Measurements from ENCODE around the gene MCTP2. TPM values are rescaled to one million over a fixed set of nuclear protein-coding genes. Genes with fewer than 3 reads are reported as not detected.

Gene MCTP2
- total RNA-seq, 1 experiment from 2014 or later, result 7.4 TPM

- TF ChIP-seq, protein P1, sequence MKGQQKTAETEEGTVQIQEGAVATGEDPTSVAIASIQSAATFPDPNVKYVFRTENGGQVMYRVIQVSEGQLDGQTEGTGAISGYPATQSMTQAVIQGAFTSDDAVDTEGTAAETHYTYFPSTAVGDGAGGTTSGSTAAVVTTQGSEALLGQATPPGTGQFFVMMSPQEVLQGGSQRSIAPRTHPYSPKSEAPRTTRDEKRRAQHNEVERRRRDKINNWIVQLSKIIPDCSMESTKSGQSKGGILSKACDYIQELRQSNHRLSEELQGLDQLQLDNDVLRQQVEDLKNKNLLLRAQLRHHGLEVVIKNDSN (CRISPR knock-in tag; IDR thresholded peaks at IDR 0.05), result no peak
- TF ChIP-seq CBFB (CRISPR knock-in tag; IDR thresholded peaks at IDR 0.05; ENCODE audit: low read depth), result no peak
These were observed 173.4 kb downstream of the MCTP2 start (continued) for GRCh38 chr15:94404733-94405283.

GRCh38 chr15:94411285-94411684, 179.9 kb downstream of the MCTP2 start:
- H3K4me3 Mint-ChIP-seq, result no peak overlapping the region
- ATAC-seq (peak; percentile 69), DNase-seq (ENCODE audit: low spot score) (no peak)
- H3K4me1 Mint-ChIP-seq, result peaks cover 14% of the 10 kb centered on the region
- H3K27ac Mint-ChIP-seq, result no peak overlapping the region
- CTCF ChIA-PET, result interaction anchor here (0.7 to 2.1 kb wide), 5 partner anchors 99 to 419 kb away, joined by 3 to 5 read pairs (median 3); no protein-coding TSS in a partner anchor
- H3K9me3 Mint-ChIP-seq, result no peaks in the 10 kb centered on the region
- POLR2A ChIA-PET, result no interaction called here
- TF ChIP-seq CTCF (IDR thresholded peaks at IDR 0.05) (no peak), ETV6 (CRISPR knock-in tag; IDR thresholded peaks at IDR 0.05) (no peak), ZSCAN18 (CRISPR knock-in tag; IDR thresholded peaks at IDR 0.05) (no peak), GRHL2 (CRISPR knock-in tag; IDR thresholded peaks at IDR 0.05; ENCODE audit: insufficient replicate concordance, severe bottlenecking) (no peak), SMAD4 (CRISPR knock-in tag; IDR thresholded peaks at IDR 0.05) (no peak), FOXJ3 (CRISPR knock-in tag; IDR thresholded peaks at IDR 0.05; ENCODE audit: borderline replicate concordance) (no peak), ZNF121 (CRISPR knock-in tag; IDR thresholded peaks at IDR 0.05) (no peak), ZNF219 (CRISPR knock-in tag; IDR thresholded peaks at IDR 0.05; ENCODE audit: borderline replicate concordance) (no peak)
- TF ChIP-seq, protein P2, sequence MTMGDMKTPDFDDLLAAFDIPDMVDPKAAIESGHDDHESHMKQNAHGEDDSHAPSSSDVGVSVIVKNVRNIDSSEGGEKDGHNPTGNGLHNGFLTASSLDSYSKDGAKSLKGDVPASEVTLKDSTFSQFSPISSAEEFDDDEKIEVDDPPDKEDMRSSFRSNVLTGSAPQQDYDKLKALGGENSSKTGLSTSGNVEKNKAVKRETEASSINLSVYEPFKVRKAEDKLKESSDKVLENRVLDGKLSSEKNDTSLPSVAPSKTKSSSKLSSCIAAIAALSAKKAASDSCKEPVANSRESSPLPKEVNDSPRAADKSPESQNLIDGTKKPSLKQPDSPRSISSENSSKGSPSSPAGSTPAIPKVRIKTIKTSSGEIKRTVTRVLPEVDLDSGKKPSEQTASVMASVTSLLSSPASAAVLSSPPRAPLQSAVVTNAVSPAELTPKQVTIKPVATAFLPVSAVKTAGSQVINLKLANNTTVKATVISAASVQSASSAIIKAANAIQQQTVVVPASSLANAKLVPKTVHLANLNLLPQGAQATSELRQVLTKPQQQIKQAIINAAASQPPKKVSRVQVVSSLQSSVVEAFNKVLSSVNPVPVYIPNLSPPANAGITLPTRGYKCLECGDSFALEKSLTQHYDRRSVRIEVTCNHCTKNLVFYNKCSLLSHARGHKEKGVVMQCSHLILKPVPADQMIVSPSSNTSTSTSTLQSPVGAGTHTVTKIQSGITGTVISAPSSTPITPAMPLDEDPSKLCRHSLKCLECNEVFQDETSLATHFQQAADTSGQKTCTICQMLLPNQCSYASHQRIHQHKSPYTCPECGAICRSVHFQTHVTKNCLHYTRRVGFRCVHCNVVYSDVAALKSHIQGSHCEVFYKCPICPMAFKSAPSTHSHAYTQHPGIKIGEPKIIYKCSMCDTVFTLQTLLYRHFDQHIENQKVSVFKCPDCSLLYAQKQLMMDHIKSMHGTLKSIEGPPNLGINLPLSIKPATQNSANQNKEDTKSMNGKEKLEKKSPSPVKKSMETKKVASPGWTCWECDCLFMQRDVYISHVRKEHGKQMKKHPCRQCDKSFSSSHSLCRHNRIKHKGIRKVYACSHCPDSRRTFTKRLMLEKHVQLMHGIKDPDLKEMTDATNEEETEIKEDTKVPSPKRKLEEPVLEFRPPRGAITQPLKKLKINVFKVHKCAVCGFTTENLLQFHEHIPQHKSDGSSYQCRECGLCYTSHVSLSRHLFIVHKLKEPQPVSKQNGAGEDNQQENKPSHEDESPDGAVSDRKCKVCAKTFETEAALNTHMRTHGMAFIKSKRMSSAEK (CRISPR knock-in tag; IDR thresholded peaks at IDR 0.05; ENCODE audit: borderline replicate concordance), result no peak
- TF ChIP-seq, protein P1 (CRISPR knock-in tag; IDR thresholded peaks at IDR 0.05), result no peak
- TF ChIP-seq, protein P3, sequence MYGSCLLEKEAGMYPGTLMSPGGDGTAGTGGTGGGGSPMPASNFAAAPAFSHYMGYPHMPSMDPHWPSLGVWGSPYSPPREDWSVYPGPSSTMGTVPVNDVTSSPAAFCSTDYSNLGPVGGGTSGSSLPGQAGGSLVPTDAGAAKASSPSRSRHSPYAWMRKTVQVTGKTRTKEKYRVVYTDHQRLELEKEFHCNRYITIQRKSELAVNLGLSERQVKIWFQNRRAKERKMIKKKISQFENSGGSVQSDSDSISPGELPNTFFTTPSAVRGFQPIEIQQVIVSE (CRISPR knock-in tag; IDR thresholded peaks at IDR 0.05; ENCODE audit: borderline replicate concordance), result no peak
- H3K36me3 Mint-ChIP-seq, result no peaks in the 10 kb centered on the region
- H3K27me3 Mint-ChIP-seq (ENCODE audit: low read depth), result no peaks in the 10 kb centered on the region

- no peak overlapping the region for H3K27ac Mint-ChIP-seq
- no peaks in the 10 kb centered on the region for H3K27me3 Mint-ChIP-seq (ENCODE audit: low read depth)
- no peak for DNase-seq (ENCODE audit: low spot score)
- no peak for ATAC-seq
- H3K4me1 Mint-ChIP-seq, result peaks cover 14% of the 10 kb centered on the region
- ChIA-PET POLR2A (no interaction called here), CTCF (interaction anchor here (0.9 to 2.1 kb wide), 5 partner anchors 87 to 419 kb away, joined by 3 to 5 read pairs (median 3); no protein-coding TSS in a partner anchor)
- H3K36me3 Mint-ChIP-seq, result no peaks in the 10 kb centered on the region
- no peak overlapping the region for H3K4me3 Mint-ChIP-seq
- no peaks in the 10 kb centered on the region for H3K9me3 Mint-ChIP-seq
- no peak for TF ChIP-seq FOXK1 (CRISPR knock-in tag; IDR thresholded peaks at IDR 0.05)
- TF ChIP-seq TCF7 (CRISPR knock-in tag; IDR thresholded peaks at IDR 0.05; ENCODE audit: low read depth), result no peak
- TF ChIP-seq CREM (CRISPR knock-in tag; IDR thresholded peaks at IDR 0.05), result no peak
- no peak for TF ChIP-seq NR1H2 (CRISPR knock-in tag; IDR thresholded peaks at IDR 0.05)
- TF ChIP-seq RORB (CRISPR knock-in tag; IDR thresholded peaks at IDR 0.05), result no peak
- no peak for TF ChIP-seq MYBL2 (CRISPR knock-in tag; IDR thresholded peaks at IDR 0.05)
- TF ChIP-seq ETV6 (CRISPR knock-in tag; IDR thresholded peaks at IDR 0.05), result no peak
- TF ChIP-seq ZNF317 (CRISPR knock-in tag; IDR thresholded peaks at IDR 0.05; ENCODE audit: borderline replicate concordance, low read depth), result no peak
These were observed 180.5 kb downstream of the MCTP2 start for GRCh38 chr15:94411846-94412245.

All from WTC11 (cell line).